SKM-1 treated with dmso at 0.1 percent for 144 hours (cell line): ENCODE results near the gene PTBP3.
"Not testable (repeated sequence)": the region's sequence is repeated elsewhere in the genome, so short reads cannot be mapped to it uniquely, and the experiment has no call there.

Source experiments
- DNase-seq: peaks from one replicate; lab custom pipeline; 2025; ENCODE audit not compliant: unreplicated experiment; lab: John Stamatoyannopoulos, UW

PTBP3 gene

GRCh38 chr9:112274600-112274999 is 58.8 kb downstream of the PTBP3 start:
- DNase-seq, result no peak

DNA sequence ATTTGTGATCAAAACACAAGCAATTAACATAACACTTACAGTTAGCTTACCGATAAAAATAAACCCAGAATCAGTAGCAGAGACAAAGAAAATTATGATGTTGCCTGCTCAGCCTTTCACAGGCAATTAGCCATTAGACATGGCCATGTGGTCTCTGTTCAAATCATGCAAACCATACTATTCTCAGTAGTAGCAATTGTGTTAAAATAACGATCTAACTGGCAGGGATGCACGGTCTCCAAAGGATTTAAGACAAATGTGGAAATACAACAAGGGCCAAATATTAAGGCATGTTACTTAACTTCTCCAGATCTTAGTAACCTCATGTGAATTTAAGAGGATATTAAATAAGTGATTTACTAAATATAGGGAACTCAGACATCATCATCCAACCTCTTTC is 59.5 kb downstream of the PTBP3 start:
- DNase-seq, result no peak

- no peak for DNase-seq
These were observed 61.8 kb downstream of the PTBP3 start for GRCh38 chr9:112271466-112272098.

DNA sequence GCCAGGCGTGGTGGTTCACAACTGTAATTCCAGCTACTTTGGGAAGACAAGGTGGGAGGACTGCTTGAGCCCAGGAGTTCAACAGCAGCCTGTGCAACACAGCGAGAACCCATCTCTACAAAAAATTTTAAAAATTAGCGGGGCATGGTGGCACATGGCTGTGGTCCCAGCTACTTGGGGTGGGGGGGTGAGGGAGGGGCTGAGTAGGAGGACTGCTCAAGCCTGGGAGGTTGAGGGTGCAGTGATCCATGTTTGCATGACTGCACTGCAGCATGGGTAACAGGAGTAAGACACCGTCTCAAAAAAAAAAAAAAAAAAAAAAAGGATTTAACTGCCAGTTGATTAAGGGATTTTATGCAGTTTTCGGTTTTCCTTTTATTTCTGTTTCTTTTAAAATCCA is 65.0 kb downstream of the PTBP3 start:
- DNase-seq, result no peak

DNA sequence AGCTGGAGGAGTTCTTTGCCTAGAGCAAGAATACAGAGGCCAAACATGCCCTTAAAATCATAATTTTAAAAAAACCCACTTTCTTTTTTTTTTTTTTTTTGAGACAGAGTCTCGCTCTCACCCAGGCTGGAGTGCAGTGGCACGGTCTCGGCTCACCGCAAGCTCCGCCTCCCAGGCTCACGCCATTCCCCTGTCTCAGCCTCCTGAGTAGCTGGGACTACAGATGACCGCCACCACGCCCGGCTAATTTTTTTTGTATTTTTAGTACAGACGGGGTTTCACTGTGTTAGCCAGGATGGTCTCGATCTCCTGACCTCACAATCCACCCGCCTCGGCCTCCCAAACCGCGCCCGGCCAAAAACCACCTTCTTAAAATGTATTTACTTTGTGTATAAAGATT is 66.3 kb downstream of the PTBP3 start:
- not testable (repeated sequence) for DNase-seq

DNA sequence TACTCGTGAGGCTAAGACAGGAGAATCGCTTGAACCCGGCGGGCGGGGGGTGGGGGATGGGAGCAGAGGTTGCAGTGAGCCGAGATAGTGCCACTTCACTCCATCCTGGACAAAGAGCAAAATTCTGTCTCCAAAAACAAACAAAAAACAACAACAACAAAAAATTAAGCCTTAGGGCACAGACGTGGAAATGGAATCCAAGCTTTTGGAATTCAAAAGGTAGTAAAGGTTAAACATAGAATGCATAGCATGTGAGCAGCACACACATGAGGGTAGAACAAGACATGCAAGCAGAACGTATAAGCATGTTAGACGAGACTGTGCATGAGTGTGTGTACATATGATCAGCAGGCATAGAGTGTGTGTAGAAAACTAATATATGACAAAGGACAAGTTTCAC is 68.0 kb downstream of the PTBP3 start:
- no peak for DNase-seq

GRCh38 chr9:112262577-112262976 is 70.8 kb downstream of the PTBP3 start:
- DNase-seq, result no peak

DNA sequence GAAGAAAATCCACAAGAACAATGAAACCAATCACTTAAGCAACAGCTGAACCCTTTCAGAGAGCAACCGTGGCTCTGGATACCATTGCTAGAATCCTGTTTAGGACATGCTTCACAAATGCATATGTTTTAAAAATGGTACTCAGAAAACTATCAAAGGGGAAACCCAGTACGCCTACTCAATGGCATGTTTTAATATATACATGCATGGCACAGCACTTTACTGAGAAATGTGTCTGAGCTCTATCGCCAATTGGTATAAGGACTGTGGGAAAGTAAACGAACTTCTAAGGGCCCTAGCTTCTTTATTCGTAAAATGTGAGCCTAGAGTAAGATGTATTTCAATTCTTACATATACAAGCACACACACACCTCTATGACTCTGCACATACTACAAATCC is 72.3 kb downstream of the PTBP3 start:
- no peak for DNase-seq

DNA sequence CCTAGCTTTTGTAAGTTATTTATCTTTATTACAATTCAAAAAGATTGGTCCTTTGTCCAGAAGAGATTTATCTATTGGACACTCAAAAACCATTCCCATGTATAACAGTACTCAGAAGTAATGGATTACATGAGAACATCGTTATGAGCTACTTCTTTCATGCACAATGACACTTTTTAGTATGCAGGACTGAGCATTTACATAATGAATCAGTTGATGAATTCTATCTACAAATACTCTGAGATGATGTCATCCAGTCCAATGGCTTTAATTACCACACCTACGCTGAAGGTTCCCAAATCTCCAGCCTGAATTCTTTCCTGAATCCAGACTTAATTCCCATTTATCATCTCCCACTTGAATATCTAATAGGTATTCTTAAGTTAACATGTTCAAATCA is 75.3 kb downstream of the PTBP3 start:
- no peak for DNase-seq

- no peak for DNase-seq
These were observed 81.2 kb downstream of the PTBP3 start for GRCh38 chr9:112252194-112252593.

DNA sequence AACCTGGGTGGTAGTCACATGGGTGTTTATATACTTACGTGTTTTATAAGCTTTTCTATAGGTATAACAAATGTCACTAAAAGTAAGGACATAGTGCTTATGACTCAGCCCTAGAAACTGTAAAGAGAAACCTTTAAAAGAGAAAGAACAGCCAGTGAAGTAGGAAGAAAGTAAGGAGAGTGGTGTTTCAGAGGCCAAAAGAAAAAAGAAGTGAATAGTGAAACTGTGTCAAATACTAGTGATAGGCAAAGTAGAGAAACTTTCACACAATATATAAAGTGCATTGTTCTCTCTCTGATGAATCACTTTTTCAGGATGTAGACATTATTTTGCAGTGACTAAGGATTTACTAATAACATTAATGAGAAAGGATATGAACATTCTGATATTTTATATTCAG is 84.1 kb downstream of the PTBP3 start:
- no peak for DNase-seq

- no peak for DNase-seq
These were observed 84.7 kb downstream of the PTBP3 start for GRCh38 chr9:112248722-112249121.

- DNase-seq, result no peak
These were observed 86.3 kb downstream of the PTBP3 start for GRCh38 chr9:112247090-112247489.

- no peak for DNase-seq
These were observed 88.3 kb downstream of the PTBP3 start for GRCh38 chr9:112245126-112245525.

- DNase-seq, result no peak
These were observed 91.1 kb downstream of the PTBP3 start for GRCh38 chr9:112242147-112242804.

- no peak for DNase-seq
These were observed 91.9 kb downstream of the PTBP3 start for GRCh38 chr9:112241491-112241890.

- DNase-seq, result no peak
These were observed 93.7 kb downstream of the PTBP3 start for GRCh38 chr9:112239708-112240107.

DNA sequence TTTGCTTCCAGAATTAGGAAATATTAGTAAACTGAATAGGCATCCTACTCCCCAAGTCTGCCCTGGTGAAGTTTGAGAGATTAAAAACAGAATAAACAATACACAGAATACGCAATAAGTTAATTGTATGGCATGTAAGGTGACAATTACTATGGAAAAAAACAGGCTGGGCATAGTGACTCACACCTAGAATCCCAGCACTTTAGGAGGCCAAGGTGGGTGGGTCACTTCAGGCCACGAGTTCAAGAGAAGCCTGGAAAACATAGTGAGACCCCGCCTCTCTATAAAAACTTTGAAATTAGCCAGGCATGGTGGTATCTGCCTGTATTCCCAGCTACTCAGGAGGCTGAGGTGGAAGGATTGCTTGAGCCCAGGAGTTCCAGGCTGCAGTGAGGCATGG is 94.1 kb downstream of the PTBP3 start:
- DNase-seq, result no peak

- DNase-seq, result no peak
These were observed 98.6 kb downstream of the PTBP3 start for GRCh38 chr9:112234779-112235178.

DNA sequence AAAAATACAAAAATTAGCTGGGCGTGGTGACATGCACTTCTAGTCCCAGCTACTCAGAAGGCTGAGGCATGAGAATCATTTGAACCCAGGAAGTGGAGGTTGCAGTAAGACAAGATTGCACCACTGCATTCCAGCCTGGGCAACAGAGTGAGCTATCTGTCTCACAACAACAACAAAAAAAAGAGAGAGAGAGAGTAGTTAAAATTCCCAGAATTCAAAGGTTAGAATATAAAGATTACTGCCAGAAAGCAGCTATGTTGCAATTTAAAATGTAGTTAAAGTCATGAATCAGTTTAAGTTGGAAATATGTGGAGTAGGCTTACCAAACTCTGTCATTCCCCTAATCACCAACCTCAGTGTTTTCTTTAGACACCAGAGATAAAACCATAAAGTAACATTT is 99.7 kb downstream of the PTBP3 start:
- no peak for DNase-seq

DNA sequence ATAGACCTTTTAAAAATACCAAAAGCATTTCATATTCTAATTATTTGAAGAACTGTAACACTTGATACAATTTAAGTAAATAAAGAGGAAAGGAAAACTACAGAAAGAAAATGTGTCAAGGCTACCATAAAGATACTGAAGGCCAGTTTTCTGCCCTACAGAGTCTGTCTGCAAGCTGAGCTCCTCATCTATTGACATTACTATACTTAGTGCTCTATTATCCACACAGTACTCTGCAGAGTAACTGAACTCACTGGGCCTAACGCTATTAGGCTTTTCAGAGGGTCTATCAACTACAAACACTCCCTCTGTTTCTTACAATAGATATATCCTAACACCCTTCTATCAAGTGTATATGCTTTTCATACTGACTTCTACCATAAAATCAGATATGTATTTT is 101.2 kb downstream of the PTBP3 start:
- no peak for DNase-seq

DNA sequence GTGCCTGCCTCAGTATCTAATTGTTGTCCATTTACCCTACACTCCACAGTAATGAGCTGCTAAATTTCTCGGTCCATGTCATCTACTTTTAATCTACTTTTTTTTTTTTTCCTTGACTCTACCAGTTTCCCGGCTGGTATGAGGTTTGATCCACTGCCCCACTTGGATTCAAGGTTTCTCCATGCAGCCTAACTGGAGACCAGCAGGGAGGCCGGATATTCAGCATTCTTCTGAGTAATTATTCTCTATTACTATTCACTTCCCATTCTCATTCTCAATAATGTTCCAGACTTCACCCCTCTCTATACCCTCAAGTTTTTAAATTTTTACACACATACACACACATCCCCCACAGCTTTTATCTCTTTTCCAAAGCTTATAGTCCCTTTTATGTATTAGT is 107.3 kb downstream of the PTBP3 start:
- DNase-seq, result no peak
